Activated naive CD8-positive, alpha-beta T cell treated with anti-CD3 and anti-CD28 coated beads, Interleukin-2, amount 50 U/mL, for 16 hours (primary cell): Measurements from ENCODE around the gene DOCK1.

Source experiments
- DNase-seq: peaks from one replicate; pipeline ENCODE4 v3.0.0-alpha.2; 2020; ENCODE audit warnings: low read depth, low spot score

The DOCK1 gene

DNA sequence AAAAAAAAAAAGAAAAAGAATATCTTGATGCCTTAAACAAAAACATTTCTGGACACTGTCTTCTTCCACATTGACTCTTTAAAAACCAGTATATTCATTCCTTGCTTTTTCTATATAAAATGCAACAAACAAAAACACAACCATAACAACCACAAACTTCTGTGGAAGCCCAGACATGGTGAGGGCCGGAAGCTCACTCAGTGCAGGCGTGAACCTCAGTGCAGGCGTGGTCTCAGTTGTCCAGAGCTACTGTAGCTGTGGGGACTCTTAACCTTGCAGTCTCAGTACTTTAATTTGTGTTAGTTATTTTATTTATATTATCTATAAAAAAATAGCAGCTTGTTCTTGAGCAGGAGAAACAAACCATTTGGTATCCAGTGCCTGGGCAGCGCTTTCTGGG is 131.8 kb downstream of the DOCK1 start:
- DNase-seq, result no peak

DNA sequence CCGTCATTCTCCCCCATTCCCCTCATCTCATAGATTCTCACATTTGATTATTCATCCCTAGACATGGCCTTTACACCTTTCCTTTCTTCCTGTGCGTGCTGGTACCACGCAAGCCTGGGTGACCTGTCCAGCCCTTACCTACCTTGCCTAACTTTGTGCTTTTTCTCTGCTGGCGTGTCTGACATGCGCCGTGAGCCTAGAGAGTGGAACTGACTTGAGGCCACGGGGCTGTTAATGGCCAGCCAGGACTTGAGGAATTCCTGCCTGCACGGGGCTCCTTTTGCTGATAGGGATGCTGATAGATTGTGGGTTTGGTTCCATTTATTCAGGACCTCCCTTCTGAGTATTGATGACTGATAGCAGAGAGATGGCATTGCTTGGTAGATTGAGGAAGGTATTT is 134.2 kb downstream of the DOCK1 start:
- DNase-seq, result no peak

DNA sequence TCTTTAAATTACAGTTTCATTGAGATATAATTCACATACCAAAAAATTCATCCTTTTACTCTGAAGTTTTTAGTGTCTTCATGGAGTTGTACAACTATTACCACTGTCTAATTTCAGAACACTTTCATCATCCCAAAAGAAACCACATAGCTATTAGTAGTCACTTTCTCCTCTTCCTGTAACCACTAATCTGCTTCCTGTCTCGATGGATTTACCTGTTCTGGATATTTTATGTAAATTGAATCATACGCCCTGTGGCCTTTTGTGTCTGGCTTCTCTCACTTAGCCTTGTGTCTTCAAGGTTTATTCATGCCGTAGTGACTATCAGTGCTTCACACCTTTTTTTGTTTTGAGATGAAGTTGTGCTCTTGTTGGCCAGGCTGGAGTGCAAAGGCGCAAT is 135.5 kb downstream of the DOCK1 start:
- no peak for DNase-seq

DNA sequence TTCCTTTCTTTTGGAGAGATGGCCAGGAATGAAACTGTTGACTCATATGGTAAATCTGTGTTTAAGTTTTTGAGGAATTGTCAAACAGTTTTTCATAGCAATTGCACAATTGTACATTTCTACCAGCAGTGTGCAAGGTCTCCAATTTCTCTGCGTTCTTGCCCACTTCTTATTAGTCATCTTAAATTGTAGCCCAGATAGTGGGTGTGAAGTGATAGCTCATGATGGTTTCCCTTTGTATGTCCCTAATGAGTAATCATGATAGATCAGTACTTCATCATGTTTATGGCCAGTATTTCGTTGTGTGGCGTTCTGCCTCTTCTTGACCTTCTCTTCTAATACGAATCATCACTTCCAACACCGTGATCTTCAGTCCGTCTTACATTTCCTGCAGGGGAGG is 136.3 kb downstream of the DOCK1 start:
- no peak for DNase-seq

DNA sequence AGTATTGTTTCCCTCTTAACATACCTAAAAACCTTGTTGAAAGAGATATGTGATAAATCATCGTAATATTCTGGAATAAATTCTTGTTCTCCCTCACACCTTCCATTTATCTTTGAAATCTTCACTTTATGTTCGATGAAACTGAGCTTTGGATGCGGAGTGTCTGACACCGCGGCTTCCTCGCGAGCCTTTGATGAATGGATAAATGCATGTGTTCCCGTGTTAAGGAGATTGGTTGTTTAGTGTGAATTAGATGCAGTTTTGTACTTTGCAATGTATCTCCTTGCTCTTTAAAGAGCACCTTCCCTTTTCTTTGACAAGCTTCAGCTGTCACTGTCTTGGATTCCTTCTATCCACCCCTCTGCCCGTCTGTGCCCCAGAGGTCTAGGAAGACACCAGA is 138.1 kb downstream of the DOCK1 start:
- DNase-seq, result no peak

DNA sequence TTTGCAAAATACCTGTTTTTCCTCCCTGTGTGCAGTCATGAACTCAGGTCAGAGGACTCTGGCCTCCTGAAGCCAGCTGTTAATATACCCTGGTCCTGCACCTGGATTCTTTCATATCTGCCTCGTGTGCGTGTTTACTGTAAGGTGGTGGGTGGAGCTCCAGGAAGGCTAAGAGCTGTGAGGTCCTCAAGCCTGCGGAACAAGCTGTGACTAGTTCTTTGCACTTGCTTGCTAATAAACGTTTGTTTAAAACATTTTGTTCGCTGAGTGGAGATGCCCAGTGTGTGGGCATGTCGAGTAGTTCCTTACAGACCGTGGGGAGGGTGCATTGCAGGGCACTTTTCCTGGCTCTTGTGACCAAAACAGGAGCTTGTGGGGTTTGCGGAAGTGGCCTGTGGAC is 139.0 kb downstream of the DOCK1 start:
- no peak for DNase-seq

DNA sequence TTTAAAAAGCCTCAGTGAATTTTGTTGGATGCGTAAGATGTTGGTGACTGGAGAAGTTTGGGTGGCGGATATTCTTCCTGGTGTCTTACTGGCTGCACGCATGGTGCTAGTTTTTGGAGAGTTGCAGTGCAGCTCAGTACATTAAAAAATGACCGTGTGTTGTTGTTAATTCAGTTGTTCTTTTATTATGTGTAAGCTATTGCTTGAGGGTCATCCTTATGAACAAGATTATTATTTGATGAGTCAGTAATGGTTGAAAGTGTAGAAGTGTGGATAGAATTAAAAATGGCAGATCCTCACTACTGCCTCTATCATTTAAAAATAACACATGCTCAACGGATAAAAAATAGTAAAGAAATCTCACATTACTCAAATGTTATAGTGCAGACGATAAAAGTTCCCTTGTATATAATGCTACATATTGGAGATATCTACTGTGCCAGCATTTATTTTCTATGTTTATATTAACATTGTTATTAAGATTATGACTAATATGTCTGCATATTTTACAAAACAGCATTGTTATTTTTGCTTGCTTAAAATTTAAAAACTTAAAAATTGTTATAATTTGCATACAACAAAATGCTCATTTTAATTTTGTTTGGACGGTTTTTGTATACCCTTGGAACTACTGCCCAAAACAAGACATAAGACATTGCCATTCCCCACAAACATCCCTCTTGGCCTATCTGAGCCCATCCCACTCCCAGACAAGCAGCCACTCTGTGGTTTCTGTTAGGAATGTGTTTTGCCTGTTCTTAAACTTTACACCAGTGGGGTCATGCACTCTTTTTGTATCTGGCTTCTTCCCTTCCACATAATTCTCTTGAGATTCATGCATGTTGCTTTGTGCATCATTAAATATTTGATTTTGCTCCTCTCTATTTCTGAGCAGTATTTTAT is 142.0 kb downstream of the DOCK1 start:
- DNase-seq, result no peak

DNA sequence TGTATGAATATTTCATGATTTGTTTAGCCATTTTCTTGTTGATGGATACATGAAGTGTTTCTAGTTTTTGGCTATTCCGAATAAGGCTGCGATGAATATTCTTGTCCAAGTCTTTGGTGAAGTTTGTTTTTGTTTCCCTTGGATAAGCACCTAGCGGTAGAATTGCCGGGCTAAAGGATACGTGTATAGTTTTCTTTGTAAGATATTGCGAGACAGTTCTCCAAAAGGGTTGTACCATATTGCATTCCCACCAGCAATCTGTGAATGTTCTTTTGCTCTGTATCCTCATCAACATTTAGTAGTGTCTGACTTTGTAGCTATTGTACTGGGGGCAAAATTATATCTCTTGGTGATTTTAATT is 142.6 kb downstream of the DOCK1 start:
- DNase-seq, result no peak

DNA sequence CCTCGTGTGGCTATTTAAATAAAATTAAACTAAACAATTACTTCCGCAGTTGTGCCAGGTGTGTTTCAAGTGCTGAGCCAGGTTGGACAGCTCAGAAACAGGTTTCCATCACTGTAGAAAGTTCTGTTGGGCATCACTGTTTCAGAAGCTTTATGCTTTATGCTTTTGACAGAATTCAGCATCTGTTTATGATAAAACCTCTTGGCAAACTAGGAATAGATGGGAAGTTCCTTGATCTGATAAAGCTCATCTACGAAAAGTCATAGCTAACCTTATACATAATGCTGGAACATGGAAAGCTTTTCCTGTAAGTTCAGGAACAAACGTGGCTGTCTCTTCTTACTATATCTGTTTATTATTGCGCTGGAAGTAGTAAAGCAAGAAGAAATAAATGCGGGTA is 143.4 kb downstream of the DOCK1 start:
- no peak for DNase-seq

DNA sequence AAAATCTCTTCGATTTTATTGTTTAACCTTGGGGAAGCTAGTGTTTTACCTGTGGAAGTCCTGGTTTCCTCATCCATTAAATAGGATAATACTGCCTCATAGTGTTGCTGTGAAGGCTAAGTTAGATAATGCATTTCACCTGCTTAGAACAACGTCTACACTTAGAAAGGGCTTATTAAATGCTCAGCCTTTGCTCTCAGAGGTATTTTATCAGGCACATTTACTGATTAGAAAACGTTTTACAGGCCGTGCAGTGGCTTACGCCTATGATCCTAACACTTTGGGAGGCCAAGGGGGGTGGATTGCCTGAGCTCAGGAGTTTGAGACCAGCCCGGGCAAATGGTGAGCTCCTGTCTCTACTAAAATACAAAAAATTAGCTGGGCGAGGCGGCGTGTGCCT is 146.8 kb downstream of the DOCK1 start:
- DNase-seq, result no peak

DNA sequence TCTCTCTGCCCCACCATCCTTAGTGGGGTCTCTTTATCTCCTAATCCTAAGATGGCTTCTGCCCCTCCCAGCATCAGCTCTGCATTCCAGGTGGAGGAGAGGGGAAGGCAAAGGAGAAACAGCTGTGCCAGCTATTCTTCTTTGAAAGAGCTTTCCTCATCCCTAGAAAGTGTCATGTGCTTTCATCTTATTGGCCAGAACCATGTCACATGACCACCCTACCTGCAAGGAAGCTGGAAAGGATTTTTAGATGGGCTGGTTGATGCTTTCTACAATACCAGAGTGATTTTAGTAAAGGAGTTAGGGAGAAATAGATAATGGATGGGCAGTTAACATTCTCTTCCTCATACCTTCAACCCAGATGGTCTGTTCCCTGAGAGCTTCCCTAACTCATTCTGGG is 150.0 kb downstream of the DOCK1 start:
- DNase-seq, result no peak

DNA sequence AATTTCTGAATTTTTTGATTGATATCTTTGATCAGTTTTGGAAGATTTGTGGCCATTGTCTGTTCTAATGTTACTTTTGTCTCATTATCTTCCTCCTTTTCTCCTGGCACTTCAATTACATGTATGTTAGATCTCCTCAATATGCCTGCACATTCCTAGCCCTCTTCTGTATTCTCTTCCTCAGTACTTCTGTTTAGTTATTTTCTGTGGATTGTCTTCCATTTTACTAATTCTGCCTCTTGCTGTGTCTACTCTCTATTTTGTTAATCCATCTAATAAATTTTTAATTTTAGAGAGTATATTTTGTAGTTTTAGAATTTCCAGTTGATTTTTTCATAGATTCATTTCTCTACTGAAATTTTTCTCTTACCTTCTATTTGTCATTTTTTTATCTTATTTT is 154.1 kb downstream of the DOCK1 start:
- no peak for DNase-seq

DNA sequence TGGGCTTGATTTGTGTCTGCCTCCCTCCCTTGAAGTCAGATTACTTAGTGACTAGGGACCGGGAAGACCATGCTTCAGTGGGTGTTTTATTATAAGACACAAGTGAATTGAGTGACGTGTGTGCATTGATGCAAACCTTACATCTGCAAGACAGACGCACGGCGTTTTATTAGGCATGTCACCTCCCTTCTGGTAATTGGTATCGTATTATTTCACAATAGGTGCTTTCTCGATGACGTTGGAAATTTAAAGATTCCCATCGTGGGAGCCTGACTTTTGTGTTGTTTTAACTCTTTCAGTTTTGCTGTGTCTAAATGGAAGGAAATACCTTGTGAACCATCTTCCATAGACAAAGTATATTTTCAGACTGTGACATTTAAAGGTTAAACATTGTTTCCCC is 158.5 kb downstream of the DOCK1 start:
- no peak for DNase-seq

DNA sequence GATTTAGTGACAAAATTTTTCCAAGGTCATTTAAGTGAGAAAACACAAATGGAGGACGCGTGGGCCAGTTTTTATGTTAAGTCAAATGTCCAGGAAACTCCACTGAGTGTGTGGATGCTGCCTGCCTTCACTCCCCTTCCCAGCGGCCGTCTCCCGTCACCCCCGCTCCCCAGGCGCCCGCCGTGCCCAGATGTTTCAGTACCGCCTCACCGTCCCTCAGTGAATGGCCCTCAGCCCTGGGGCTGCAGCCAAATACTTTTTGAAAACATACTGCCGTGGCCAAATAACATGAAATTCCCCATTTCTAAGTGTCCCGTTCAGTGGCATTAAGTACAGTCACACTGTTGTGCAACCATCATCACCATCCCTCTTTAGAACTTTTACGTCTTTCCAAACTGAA is 159.2 kb downstream of the DOCK1 start:
- DNase-seq, result no peak

DNA sequence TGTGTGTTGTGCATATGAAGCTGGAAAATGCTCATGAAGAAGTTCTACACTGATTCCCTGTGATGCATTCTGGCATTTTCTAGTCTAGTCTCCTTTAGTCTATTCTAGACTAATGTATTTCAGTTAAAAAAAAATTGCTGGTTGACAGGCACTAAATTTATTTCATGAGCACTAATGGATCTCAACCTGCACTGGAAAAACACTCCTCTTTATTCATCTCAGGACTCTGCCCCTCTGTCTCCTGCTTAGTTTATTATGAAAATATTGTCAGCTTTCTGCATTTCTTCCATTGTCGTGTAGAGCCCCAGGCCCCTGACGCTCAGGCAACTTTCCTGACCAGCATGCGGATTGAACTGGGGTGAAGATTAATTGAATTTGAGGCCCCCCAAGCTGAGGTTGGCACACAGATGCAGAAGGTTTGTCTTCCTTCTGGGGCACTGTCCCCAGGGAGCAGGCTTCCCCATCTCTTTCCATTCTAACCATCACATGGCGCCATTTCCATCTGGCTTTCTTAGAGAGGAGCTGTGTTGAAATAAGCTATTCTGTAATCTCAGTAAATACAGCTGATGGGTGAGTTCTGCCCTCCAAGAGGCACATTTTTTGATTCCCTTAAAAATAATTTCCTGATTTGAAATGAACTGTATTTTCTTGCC is 162.4 kb downstream of the DOCK1 start:
- no peak for DNase-seq

DNA sequence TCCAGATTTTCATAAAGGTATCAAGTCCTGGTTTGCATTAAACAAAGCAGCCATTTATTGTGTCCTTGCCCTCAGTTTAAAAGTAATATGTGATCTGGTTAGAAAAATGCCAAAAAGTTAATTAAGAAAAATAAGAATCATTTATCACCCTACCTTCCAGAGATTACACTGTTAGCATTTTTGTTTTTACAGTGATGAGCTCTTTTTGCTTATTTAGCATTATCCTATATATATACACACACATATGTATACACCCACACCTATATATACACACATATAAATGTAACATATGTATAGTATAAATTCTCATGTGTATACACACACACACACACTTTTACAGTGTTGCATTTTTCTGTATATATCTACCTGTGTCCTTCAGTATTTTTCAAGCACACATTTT is 163.3 kb downstream of the DOCK1 start:
- DNase-seq, result no peak

DNA sequence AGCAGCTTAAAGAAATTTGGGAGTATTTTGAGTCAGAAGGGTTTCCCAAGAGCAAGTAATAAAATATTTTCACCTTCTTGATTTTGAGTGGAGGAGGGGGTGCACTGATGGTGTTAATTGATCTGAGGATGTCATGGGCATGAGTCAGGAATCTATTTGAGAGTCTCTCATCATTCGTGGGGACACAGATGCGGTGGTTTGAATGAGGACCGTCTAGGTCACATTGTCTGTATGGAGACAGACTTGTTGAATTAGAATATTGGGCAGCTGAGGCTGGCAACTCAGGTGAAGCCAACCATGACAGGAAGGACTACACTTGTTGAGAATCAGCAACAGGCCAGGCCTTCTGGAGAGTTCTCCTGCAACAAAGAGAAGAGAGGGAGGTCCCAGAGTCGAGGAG is 164.2 kb downstream of the DOCK1 start:
- DNase-seq, result no peak

DNA sequence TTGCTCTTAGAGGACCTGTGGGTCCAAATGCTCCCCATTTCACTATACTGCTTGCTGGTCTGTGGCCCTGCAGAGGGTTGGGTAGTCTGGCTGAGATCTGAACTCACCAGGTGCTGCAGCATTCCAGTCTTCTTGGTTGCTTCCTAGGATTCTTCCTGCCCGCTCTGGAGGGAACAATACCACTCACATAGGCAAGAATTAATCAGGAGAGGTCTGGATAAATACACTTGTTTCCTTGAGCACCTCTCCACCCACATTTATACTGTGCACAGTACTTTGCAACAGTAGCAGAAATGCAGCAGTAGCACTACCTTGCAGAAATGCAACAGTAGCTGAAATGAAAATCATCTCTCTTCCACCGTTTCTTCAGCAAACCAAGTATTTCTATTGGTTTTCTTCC is 165.9 kb downstream of the DOCK1 start:
- no peak for DNase-seq

DNA sequence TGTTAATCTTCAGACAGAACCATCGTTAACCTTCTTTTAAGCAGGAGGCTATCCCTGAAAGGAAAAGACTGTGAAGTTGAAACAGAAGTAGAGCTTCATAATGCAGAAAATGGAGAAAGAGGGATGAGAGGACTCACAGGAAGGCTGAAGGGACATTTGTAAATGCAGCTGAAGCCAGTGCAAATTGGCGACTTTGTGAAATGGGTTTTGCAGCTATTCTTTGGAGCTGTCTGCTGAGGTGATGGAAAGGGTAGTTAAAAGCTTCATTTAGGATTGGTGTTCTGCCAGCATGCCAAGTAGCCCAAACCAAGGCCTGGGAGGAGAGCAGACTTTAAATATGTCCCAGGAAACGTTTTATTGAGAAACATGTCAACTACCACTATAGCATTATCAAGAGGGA is 168.4 kb downstream of the DOCK1 start:
- no peak for DNase-seq

DNA sequence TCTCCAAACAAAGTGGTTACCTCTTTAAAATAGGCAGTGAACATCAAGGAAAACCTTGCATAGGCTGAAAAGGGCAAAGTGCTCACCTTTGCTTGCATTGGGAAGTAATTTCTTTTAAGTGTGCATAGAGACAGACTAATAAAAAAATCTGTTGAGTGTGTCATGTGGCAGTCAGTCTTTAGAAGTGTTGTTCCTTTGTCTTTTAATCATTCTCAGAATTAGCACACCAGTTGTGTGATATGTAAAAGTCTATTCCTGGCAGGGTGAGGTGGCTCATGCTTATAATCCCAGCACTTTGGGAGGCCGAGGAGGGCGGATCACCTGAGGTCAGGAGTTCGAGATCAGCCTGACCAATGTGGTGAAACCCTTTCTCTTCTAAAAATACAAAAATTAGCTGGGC is 174.2 kb downstream of the DOCK1 start:
- no peak for DNase-seq

DNA sequence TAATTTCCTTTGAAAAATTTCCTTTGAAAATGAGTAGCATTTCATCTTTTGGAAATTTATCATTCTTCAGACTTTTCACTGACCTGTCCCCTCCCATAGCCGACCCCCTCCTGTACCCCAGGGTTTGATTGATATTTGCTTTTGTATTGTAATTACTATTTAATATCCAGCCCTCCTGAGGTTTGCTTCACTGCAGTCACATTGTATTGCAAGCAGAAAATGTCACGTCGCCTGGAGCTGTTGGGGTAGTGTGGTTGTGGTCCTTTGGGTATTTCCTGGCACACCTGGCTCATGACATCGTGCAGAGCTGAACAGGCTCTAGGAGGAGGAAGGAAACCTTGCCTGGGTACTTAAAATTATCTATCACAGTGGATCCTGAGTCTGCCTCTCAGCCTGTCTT is 175.1 kb downstream of the DOCK1 start:
- DNase-seq, result no peak

DNA sequence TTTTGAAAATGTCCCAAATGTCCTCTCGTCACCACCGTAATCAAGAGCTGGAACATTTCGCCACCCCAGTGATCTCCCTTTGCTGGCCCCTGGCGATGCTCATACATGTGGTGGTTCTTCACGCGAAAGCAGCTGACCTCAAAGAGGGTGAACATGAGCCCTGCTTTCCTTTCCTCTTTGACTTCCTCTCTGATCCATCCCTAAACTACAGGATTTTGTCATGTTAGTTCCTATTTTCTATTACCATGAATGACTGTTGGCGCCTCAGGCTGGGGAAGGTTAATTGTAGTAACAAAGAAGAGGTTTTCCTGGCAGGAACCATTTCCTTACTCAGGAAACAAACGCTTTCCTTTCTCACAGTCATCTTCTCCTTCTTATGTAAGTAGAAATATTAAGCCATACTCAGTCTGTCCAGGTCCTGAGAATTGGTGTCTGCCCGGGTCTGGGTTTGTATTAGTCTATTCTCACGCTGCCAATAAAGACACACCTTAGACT is 176.7 kb downstream of the DOCK1 start:
- no peak for DNase-seq

DNA sequence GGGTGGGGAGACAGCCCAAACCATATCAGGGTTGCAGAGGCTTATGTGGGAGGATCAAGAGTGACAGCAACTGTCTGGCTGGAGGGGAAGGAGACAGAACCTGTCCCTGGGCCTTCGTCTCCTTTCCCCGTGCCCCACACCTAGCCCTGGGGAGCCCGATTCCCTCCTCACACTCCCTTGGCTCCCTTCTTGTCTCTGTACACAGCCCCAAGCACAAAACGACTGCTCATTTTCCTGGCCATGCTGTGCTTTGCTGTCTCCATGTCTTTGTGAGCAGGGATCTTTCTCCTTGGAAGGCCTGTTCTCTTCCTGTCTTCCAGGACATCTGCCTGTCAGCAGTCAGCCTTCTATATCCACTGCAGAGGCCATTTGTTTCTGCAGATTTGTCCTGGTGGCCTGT is 177.4 kb downstream of the DOCK1 start:
- DNase-seq, result no peak
